ENCODE measurements around the gene PSMC5. TPM values are rescaled to one million over a fixed set of nuclear protein-coding genes. Genes with fewer than 3 reads are reported as not detected.

PSMC5 gene
- total RNA-seq, 1 donor from 2014 or later = 116 TPM

- Histone ChIP-seq H3K27ac (ENCODE audit: low read depth, low read length) (no peak overlapping the region), H3K4me1 (ENCODE audit: insufficient read depth, low read length) (peaks cover 18% of the 10 kb centered on the region), H4K20me1 (ENCODE audit: insufficient read depth, low read length) (peaks cover 71% of the 10 kb centered on the region), H3K27me3 (ENCODE audit: insufficient read depth, low read length) (no peaks in the 10 kb centered on the region), H3K79me2 (ENCODE audit: insufficient read depth, low read length) (peaks cover 67% of the 10 kb centered on the region), H3K4me2 (ENCODE audit: low read length) (peak overlapping the region; percentile 92), H2AFZ (ENCODE audit: low read depth, low read length) (no peak overlapping the region), H3K9ac (ENCODE audit: low read length) (peak overlapping the region; percentile 85), H3K36me3 (ENCODE audit: insufficient read depth, low read length) (peaks cover 70% of the 10 kb centered on the region), H3K9me3 (ENCODE audit: insufficient read depth, low read depth, low read length) (no peaks in the 10 kb centered on the region), H3K4me3 (ENCODE audit: insufficient read depth, low read depth, low read length) (peak overlapping the region; percentile 96)
- H3K4me1 Mint-ChIP-seq (ENCODE audit: low read depth, unreplicated experiment) = peaks cover 16% of the 10 kb centered on the region
- no peak for TF ChIP-seq CTCF (IDR thresholded peaks at IDR 0.05; ENCODE audit: insufficient read depth, low read depth, low read length)
- TF ChIP-seq EZH2 (IDR thresholded peaks at IDR 0.05; ENCODE audit: insufficient read depth, low read length) = no peak
- peaks cover 40% of the 10 kb centered on the region for H3K36me3 Mint-ChIP-seq (ENCODE audit: low read depth, unreplicated experiment)
- no peaks in the 10 kb centered on the region for H3K9me3 Mint-ChIP-seq (ENCODE audit: unreplicated experiment)
- H3K27me3 Mint-ChIP-seq (ENCODE audit: low read depth, unreplicated experiment) = no peaks in the 10 kb centered on the region
- FAIRE-seq (no peak), DNase-seq (ENCODE audit: low read depth) (no peak)
- no peak overlapping the region for H3K27ac Mint-ChIP-seq (ENCODE audit: unreplicated experiment)
- H3K4me3 Mint-ChIP-seq (ENCODE audit: unreplicated experiment) = peak overlapping the region; percentile 62
These were observed 1.7 kb downstream of the PSMC5 start for GRCh38 chr17:63828936-63829335.

DNA sequence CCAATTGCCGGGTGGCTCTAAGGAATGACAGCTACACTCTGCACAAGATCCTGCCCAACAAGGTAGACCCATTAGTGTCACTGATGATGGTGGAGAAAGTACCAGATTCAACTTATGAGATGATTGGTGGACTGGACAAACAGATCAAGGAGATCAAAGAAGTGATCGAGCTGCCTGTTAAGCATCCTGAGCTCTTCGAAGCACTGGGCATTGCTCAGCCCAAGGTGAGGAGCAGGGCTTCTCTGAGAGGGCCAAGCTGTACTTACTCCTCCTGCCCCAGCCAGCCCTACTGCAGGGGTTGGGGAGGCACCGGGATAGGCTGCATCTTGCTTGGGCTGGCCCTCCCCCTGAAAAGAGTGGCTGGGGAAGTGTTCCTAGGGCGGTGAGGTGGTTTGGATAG lies 3.0 kb downstream of the PSMC5 start:
- H3K79me2 ChIP-seq (ENCODE audit: insufficient read depth, low read length) = peaks cover 54% of the 10 kb centered on the region
- peaks cover 18% of the 10 kb centered on the region for H3K4me1 ChIP-seq (ENCODE audit: insufficient read depth, low read length)
- H3K9me3 ChIP-seq (ENCODE audit: insufficient read depth, low read depth, low read length) = no peaks in the 10 kb centered on the region
- no peak overlapping the region for H2AFZ ChIP-seq (ENCODE audit: low read depth, low read length)
- H3K27me3 ChIP-seq (ENCODE audit: insufficient read depth, low read length) = no peaks in the 10 kb centered on the region
- DNase-seq (ENCODE audit: low read depth) (no peak), FAIRE-seq (no peak)
- H3K36me3 ChIP-seq (ENCODE audit: insufficient read depth, low read length) = peaks cover 62% of the 10 kb centered on the region
- H3K9me3 Mint-ChIP-seq (ENCODE audit: unreplicated experiment) = no peaks in the 10 kb centered on the region
- peaks cover 11% of the 10 kb centered on the region for H3K4me1 Mint-ChIP-seq (ENCODE audit: low read depth, unreplicated experiment)
- H4K20me1 ChIP-seq (ENCODE audit: insufficient read depth, low read length) = peaks cover 85% of the 10 kb centered on the region
- H3K36me3 Mint-ChIP-seq (ENCODE audit: low read depth, unreplicated experiment) = peaks cover 34% of the 10 kb centered on the region
- peak overlapping the region; percentile 62 for H3K4me3 Mint-ChIP-seq (ENCODE audit: unreplicated experiment)
- TF ChIP-seq EZH2 (IDR thresholded peaks at IDR 0.05; ENCODE audit: insufficient read depth, low read length) = no peak
- TF ChIP-seq CTCF (IDR thresholded peaks at IDR 0.05; ENCODE audit: insufficient read depth, low read depth, low read length) = no peak
- H3K4me2 ChIP-seq (ENCODE audit: low read length) = no peak overlapping the region
- H3K27me3 Mint-ChIP-seq (ENCODE audit: low read depth, unreplicated experiment) = no peaks in the 10 kb centered on the region
- no peak overlapping the region for H3K27ac ChIP-seq (ENCODE audit: low read depth, low read length)
- H3K27ac Mint-ChIP-seq (ENCODE audit: unreplicated experiment) = no peak overlapping the region
- no peak overlapping the region for H3K4me3 ChIP-seq (ENCODE audit: insufficient read depth, low read depth, low read length)
- H3K9ac ChIP-seq (ENCODE audit: low read length) = no peak overlapping the region

GRCh38 chr17:63830904-63831491 lies 3.8 kb downstream of the PSMC5 start:
- Mint-ChIP-seq H3K27me3 (ENCODE audit: low read depth, unreplicated experiment) (no peaks in the 10 kb centered on the region), H3K4me3 (ENCODE audit: unreplicated experiment) (no peak overlapping the region), H3K4me1 (ENCODE audit: low read depth, unreplicated experiment) (peaks cover 4% of the 10 kb centered on the region), H3K27ac (ENCODE audit: unreplicated experiment) (no peak overlapping the region), H3K9me3 (ENCODE audit: unreplicated experiment) (no peaks in the 10 kb centered on the region), H3K36me3 (ENCODE audit: low read depth, unreplicated experiment) (peaks cover 31% of the 10 kb centered on the region)
- Histone ChIP-seq H3K4me3 (ENCODE audit: insufficient read depth, low read depth, low read length) (no peak overlapping the region), H3K9ac (ENCODE audit: low read length) (no peak overlapping the region), H2AFZ (ENCODE audit: low read depth, low read length) (no peak overlapping the region), H3K4me1 (ENCODE audit: insufficient read depth, low read length) (peaks cover 13% of the 10 kb centered on the region), H4K20me1 (ENCODE audit: insufficient read depth, low read length) (peaks cover 81% of the 10 kb centered on the region), H3K27me3 (ENCODE audit: insufficient read depth, low read length) (no peaks in the 10 kb centered on the region), H3K27ac (ENCODE audit: low read depth, low read length) (no peak overlapping the region), H3K4me2 (ENCODE audit: low read length) (no peak overlapping the region), H3K36me3 (ENCODE audit: insufficient read depth, low read length) (peaks cover 58% of the 10 kb centered on the region), H3K9me3 (ENCODE audit: insufficient read depth, low read depth, low read length) (no peaks in the 10 kb centered on the region), H3K79me2 (ENCODE audit: insufficient read depth, low read length) (peaks cover 47% of the 10 kb centered on the region)
- TF ChIP-seq CTCF (IDR thresholded peaks at IDR 0.05; ENCODE audit: insufficient read depth, low read depth, low read length) (no peak), EZH2 (IDR thresholded peaks at IDR 0.05; ENCODE audit: insufficient read depth, low read length) (no peak)
- DNase-seq (ENCODE audit: low read depth) = no peak
- FAIRE-seq = no peak
